ENCODE measurements around the gene ITPR2. TPM values are rescaled to one million over a fixed set of nuclear protein-coding genes. Genes with fewer than 3 reads are reported as not detected.

The ITPR2 gene
- polyA plus RNA-seq, 1 of the 3 experiments (the other 2 are of a cell fraction): 2.3 TPM

DNA sequence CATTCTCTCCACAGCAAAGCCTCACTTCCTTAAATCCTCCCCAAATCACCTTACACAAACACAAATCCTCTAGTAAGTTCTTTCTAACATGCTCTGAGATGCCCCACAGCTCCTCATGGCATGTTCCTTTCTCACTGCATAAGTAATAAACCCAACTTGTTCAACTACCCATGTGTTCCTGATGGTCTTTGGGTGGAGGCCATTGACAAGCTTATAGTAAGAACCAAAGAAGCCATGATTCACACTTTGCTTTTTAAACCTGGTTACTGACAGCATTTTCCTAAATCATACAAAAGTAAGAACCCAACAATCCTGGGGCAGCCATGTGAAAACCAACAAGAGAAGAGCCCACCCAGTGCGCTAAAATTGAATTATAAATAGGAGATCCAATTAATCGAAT, 138.6 kb downstream of the ITPR2 start:
- H3K9me2 ChIP-seq: no peaks in the 10 kb centered on the region
- peaks cover 9 to 13% of the 10 kb centered on the region in 2 experiments for H3K36me3 ChIP-seq (replicated peaks in 1 of 2; ENCODE audit: control insufficient read depth in 1 of 2, insufficient read depth in 2 of 2, low read length in 1 of 2)
- H3K27me3 ChIP-seq (ENCODE audit: insufficient read depth): no peaks in the 10 kb centered on the region
- H3K4me2 ChIP-seq: no peak overlapping the region
- no peak overlapping the region for H2AFZ ChIP-seq (ENCODE audit: low read depth)
- TF ChIP-seq FOXJ3 (CRISPR knock-in tag; IDR thresholded peaks at IDR 0.05): no peak
- 100% methylated on average over 2 of the region's 2 CpGs for WGBS (ENCODE audit: low lambda C conversion rate)
- H3K27ac ChIP-seq (ENCODE audit: low read depth in 2 of 2, low read length in 1 of 2): no peak overlapping the region
- H3K4me1 ChIP-seq (ENCODE audit: control insufficient read depth in 1 of 2, insufficient read depth in 2 of 2, low read depth in 1 of 2, low read length in 1 of 2): peaks cover 2 to 24% of the 10 kb centered on the region in 2 experiments; a peak in 2 of 4 replicates
- ChIA-PET CTCF (no interaction called here), POLR2A (no interaction called here)
- H3K4me3 ChIP-seq (ENCODE audit: low read depth in 2 of 2, low read length in 1 of 2): no peak overlapping the region
- H3K9me3 ChIP-seq: no peaks in the 10 kb centered on the region
- H3F3A ChIP-seq (replicated peaks; ENCODE audit: insufficient read depth): peaks cover 14% of the 10 kb centered on the region
- no peaks in the 10 kb centered on the region for H4K20me1 ChIP-seq (ENCODE audit: insufficient read depth)
- no peaks in the 10 kb centered on the region for H3K79me2 ChIP-seq (ENCODE audit: insufficient read depth)
- no peak overlapping the region for H3K9ac ChIP-seq
- no peak for DNase-seq

GRCh38 chr12:26692407-26692806, 140.6 kb downstream of the ITPR2 start:
- ChIA-PET CTCF (interaction anchor here (0.6 to 3.0 kb wide), 4 partner anchors 10 to 1026 kb away, joined by 3 to 22 read pairs (median 4); no protein-coding TSS in a partner anchor), POLR2A (no interaction called here)
- Histone ChIP-seq H3K9me3 (no peaks in the 10 kb centered on the region), H2AFZ (ENCODE audit: low read depth) (no peak overlapping the region), H3K27me3 (ENCODE audit: insufficient read depth) (no peaks in the 10 kb centered on the region), H3K9me2 (no peaks in the 10 kb centered on the region), H3K9ac (no peak overlapping the region), H3K36me3 (replicated peaks in 1 of 2; ENCODE audit: control insufficient read depth in 1 of 2, insufficient read depth in 2 of 2, low read length in 1 of 2) (peaks cover 2 to 13% of the 10 kb centered on the region in 2 experiments), H3K27ac (ENCODE audit: low read depth in 2 of 2, low read length in 1 of 2) (peak overlapping the region in 1 of 2 experiments; percentile 73; a peak in 1 of 4 replicates), H3K4me1 (ENCODE audit: control insufficient read depth in 1 of 2, insufficient read depth in 2 of 2, low read depth in 1 of 2, low read length in 1 of 2) (peaks cover 2 to 20% of the 10 kb centered on the region in 2 experiments; a peak in 2 of 4 replicates), H4K20me1 (ENCODE audit: insufficient read depth) (no peaks in the 10 kb centered on the region), H3K79me2 (ENCODE audit: insufficient read depth) (no peaks in the 10 kb centered on the region), H3K4me3 (ENCODE audit: low read depth in 2 of 2, low read length in 1 of 2) (no peak overlapping the region), H3K4me2 (no peak overlapping the region; the same call in 1 of the 2 replicates), H3F3A (replicated peaks; ENCODE audit: insufficient read depth) (peaks cover 14% of the 10 kb centered on the region)
- DNase-seq: no peak
- WGBS (ENCODE audit: low lambda C conversion rate): 90% methylated on average over 4 of the region's 4 CpGs
- TF ChIP-seq USF2 (IDR thresholded peaks at IDR 0.05; ENCODE audit: borderline replicate concordance, low read depth, low read length) (no peak), SMC3 (IDR thresholded peaks at IDR 0.05; ENCODE audit: low read depth, low read length) (no peak), USF1 (IDR thresholded peaks at IDR 0.05; ENCODE audit: borderline replicate concordance, low read depth) (no peak), CHD2 (IDR thresholded peaks at IDR 0.05; ENCODE audit: low read length, partially characterized antibody) (no peak), EP300 (IDR thresholded peaks at IDR 0.05; ENCODE audit: borderline replicate concordance in 1 of 2, low read depth in 1 of 2, low read length in 1 of 2) (no peak), FOXJ3 (CRISPR knock-in tag; IDR thresholded peaks at IDR 0.05) (no peak), PBX3 (IDR thresholded peaks at IDR 0.05) (no peak), EZH2phosphoT487 (IDR thresholded peaks at IDR 0.05; ENCODE audit: borderline replicate concordance, low read depth) (no peak), ELF1 (IDR thresholded peaks at IDR 0.05) (no peak), TAF1 (IDR thresholded peaks at IDR 0.05; ENCODE audit: borderline replicate concordance, low read depth, low read length) (no peak), RFX5 (IDR thresholded peaks at IDR 0.05; ENCODE audit: low read length) (no peak), RXRA (IDR thresholded peaks at IDR 0.05; ENCODE audit: borderline replicate concordance, low read depth) (no peak), POLR2AphosphoS5 (IDR thresholded peaks at IDR 0.05; ENCODE audit: low read depth, low read length) (no peak)
- TF ChIP-seq, protein P1, sequence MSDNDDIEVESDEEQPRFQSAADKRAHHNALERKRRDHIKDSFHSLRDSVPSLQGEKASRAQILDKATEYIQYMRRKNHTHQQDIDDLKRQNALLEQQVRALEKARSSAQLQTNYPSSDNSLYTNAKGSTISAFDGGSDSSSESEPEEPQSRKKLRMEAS (IDR thresholded peaks at IDR 0.05; ENCODE audit: low read depth): no peak
